DMS 273 (cell line): Measurements from ENCODE around the gene SCARB1.
A peak's percentile ranks its signal among the peaks of the same experiment; 100 is the strongest.

ENCODE experiments used
- DNase-seq: peaks from one replicate; lab custom pipeline; 2025; ENCODE audit not compliant: unreplicated experiment; lab: John Stamatoyannopoulos, UW

Gene SCARB1

DNA sequence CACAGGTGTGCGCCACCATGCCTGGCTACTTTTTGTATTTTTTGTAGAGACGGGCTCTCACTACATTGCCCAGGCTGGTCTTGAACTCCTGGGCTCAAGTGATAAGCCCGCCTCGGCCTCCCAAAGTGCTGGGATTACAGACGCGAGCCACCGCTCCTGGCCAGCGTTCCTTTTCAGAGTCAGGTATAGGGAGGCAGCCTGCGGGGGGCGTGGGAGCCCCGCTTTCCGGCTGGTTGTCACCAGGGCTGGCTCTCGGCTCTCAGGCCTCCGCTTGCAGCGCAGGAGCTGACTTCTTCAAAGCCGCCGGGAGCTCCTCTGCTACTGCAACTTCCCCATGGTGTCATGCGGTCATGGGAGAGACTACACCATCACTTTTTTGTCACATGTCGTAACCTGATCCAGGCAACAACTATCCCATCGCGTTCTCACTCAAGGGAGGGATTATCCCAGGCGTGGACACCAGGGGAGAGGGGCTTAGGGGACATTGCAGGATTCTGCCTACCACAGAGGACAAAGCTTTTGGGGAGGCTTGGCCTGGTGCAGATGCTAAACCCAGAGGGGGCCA, 129.4 kb downstream of the SCARB1 start:
- DNase-seq, result peak; percentile 54

DNA sequence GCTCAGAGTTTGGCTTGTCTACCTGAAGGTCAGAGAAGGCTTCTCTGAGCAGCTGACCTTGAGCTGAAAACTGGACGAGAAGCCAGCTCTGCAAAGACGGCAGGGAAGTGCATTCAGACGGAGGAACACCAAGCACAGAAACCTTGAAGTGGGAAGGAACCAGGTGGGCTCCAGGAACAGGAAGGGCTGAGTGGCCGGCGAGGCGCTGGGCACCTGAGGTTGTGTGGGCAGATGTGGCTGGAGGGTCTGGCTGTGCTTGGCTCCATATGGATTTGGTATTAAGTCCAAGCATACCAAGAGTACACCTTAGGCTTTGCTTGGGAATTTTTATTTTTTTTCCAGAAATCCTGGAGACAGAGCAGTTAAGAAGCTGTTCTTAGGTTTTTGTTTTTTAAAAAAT, 130.6 kb downstream of the SCARB1 start:
- DNase-seq, result no peak

DNA sequence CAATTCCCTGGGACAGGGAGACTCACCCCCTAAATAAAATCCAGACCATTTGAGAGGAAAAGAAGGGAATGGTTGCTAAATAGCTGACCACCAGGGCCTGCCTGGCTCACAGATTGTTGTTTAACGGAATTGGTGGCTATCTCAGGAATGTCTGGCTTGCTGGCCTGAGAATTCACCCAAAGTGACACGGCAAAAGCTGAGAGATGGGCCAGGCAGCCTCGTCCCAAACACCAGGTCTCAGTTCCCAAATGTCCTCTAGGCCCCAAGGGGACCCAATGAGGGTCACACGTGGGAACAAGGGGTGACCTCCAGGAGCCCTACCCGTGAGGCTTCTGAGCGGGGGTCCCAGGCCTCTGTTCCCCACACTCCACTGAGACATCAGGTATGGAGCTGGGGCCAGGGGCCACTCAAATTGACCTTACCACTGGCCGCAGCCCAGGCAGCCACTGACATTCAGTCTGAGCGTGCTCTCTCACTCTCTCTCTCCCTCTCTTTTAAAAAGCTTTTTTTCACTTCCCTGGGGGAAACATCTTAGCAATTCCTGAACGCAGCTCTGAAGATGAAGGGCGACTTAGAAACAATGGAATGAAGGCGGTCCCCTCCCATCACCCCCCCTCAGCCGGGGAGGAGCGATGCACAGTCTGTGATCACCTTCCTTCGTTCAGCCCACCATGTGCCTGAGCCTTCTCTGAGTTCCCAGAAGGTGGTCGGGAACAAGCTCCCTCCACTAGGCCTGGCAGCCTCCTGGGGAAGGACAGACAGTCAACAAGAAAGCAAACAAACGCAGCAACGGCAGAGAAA, 131.2 kb downstream of the SCARB1 start:
- no peak for DNase-seq

DNA sequence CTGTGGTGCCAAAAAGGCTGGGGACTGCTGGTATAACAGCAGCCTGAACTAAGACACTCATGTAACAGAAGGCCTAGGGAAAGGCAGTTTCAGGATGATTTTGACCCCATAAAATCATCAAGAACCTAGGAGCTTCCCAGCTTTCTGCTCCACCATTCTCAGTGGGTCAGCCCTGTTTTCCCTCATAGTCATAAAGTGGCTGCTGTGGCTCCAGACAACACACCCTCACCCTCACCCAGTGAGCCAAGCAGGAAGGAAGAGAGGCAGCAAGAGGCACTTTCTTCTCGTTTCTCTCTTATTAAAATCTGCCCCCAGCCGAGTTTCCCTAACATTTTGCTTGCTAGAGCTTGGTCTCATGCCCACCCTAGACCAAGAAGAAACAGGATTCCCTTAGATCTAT, 131.8 kb downstream of the SCARB1 start:
- no peak for DNase-seq

DNA sequence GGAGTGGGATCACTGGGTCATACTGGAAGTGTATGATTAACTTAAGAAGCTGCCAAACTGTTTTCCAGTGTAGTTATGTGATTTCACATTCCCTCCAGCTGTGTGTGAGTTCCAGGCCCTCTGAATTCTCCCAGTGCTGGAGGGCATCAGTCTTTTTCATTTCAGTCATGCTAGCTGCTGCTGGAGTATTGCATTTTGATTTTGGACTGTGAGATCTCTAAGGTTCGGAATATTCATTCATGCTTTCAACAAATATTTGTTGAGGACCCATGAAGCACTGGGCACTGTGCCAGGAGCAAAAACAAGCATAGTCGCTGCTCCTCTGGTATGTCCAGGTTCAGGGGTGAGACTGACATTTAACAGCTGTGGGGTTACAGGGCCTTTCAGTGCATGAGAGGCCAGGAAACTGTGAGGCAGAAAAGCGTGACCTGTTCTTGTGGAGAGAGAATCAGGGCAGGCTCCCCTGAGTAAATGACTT, 133.2 kb downstream of the SCARB1 start:
- no peak for DNase-seq

DNA sequence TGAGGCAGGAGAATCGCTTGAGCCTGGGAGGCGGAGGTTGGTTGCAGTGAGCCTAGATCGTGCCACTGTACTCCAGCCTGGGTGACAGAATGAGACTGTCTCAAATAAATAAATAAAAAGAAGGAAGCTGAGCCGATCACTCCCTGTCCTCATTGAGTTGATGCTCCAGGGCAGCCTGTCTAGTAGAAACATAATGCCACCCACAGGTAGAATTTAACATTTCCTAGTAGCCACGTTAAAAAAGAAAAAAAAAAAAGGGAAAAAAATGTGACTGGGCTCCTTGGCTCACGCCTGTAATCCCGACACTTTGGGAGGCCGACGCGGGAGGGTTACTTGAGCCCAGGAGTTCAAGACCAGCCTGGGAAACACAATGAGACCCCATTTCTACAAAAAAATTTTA, 135.7 kb downstream of the SCARB1 start:
- DNase-seq, result no peak

DNA sequence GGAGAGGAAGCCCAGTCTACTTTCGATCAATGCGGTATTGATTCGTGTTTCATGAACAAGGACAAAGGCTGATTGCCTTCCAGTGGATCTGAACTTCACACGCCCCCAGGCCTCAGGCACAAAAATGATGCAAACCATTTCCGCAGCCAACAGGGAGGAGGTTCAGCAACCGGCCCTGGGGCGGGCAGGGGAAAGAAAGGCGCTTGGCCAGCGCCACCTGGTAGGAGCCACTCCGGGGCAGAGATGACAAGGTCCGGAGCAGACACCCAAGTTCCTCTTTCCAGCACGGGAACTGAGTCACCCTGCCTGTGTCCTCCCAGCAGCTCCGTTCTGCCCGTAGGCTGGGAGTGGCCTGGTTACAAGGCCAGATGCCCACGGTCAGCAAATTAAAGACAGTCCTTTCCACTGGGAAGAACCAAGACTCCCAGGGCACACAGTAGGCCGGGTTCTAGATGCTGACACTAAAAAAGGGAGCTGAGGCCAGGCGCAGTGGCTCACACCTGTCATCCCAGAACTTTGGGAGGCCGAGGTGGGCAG, 136.3 kb downstream of the SCARB1 start:
- DNase-seq, result no peak
